ENCODE data around the gene IFRD2. TPM values are rescaled to one million over a fixed set of nuclear protein-coding genes. Genes with fewer than 3 reads are reported as not detected.

Gene IFRD2
- total and polyA plus RNA-seq, 9 of the 15 experiments (the other 6 are each of a cell fraction or from before 2014, with no cell fraction given): 30.5 to 115 (median 52.8) TPM

DNA sequence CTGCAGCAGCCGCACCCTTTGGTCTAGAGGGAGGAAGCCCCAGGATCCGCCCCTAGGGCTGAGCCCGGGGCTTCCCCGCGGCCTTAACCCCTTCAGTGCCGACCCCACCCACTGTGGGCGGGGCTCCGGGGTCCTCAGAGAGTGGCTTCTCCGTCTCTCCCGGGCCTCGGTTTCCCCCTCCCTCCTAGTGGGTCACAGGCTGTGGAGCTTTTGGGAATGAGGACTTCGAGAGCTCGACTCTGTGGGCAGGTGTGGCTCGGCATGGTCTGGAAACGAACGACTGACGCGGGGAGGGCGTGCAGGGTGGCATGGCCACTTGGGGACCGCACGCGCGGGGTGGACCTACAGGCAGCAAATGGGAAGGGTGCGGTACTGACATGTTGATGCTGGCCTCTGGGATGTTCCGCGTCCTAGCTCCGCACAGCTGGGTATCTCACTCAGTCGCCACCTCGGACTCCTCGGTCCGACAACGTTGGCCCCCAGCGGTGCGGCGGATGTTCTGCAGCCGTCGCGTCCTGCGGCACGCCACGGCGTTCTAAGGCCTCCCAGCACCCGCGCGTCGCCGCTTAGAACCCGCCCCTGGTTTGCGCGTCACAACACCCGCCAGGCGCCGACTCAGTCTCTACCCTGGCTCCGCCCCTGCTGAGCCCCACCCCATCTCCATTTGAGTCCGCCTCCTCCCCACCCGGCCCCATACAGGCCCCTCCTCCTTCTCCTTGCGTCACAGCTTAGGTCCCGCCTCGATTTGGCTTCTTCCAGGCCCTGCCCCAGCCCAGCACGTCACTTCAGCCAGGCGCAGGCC, 6.8 kb upstream of the IFRD2 start, which contains the start of the genes HYAL3 and NAA80 (continued):
- TF ChIP-seq, protein P1, sequence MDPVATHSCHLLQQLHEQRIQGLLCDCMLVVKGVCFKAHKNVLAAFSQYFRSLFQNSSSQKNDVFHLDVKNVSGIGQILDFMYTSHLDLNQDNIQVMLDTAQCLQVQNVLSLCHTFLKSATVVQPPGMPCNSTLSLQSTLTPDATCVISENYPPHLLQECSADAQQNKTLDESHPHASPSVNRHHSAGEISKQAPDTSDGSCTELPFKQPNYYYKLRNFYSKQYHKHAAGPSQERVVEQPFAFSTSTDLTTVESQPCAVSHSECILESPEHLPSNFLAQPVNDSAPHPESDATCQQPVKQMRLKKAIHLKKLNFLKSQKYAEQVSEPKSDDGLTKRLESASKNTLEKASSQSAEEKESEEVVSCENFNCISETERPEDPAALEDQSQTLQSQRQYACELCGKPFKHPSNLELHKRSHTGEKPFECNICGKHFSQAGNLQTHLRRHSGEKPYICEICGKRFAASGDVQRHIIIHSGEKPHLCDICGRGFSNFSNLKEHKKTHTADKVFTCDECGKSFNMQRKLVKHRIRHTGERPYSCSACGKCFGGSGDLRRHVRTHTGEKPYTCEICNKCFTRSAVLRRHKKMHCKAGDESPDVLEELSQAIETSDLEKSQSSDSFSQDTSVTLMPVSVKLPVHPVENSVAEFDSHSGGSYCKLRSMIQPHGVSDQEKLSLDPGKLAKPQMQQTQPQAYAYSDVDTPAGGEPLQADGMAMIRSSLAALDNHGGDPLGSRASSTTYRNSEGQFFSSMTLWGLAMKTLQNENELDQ (CRISPR knock-in tag; IDR thresholded peaks at IDR 0.05; ENCODE audit: borderline replicate concordance): 0 out of 2 replicates have a peak, but pooled peaks have one; percentile 26
- TF ChIP-seq TAF15 (IDR thresholded peaks at IDR 0.05; ENCODE audit: low read depth, low read length) (no peak), JUN (IDR thresholded peaks at IDR 0.05; ENCODE audit: borderline replicate concordance, low read depth, low read length) (no peak), JUN (CRISPR knock-in tag; IDR thresholded peaks at IDR 0.05; ENCODE audit: borderline replicate concordance) (no peak; the same call in 1 of the 2 replicates), SAFB2 (IDR thresholded peaks at IDR 0.05; ENCODE audit: borderline replicate concordance, low read depth, low read length, severe bottlenecking) (no peak), CBFA2T3 (IDR thresholded peaks at IDR 0.05) (0 out of 2 replicates have a peak, but pooled peaks have one; percentile 3), JUND (IDR thresholded peaks at IDR 0.05; ENCODE audit: borderline replicate concordance, low read depth, low read length) (no peak; the same call in 1 of the 2 replicates), JUND (tag; IDR thresholded peaks at IDR 0.05; ENCODE audit: borderline replicate concordance, low read depth, low read length) (no peak), IFI16 (CRISPR knock-in tag; IDR thresholded peaks at IDR 0.05) (no peak), CXXC5 (CRISPR knock-in tag; IDR thresholded peaks at IDR 0.05) (peak; percentile 88; the same call in 1 of the 2 replicates), ATF1 (CRISPR knock-in tag; IDR thresholded peaks at IDR 0.05) (peak; percentile 36; the same call in 1 of the 2 replicates), ATF1 (tag; IDR thresholded peaks at IDR 0.05) (peak; percentile 88)
- TF ChIP-seq, protein P2, sequence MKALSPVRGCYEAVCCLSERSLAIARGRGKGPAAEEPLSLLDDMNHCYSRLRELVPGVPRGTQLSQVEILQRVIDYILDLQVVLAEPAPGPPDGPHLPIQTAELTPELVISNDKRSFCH (CRISPR knock-in tag; IDR thresholded peaks at IDR 0.05): no peak
- TF ChIP-seq, protein P2 (tag; IDR thresholded peaks at IDR 0.05): no peak; the same call in 1 of the 2 replicates
- TF ChIP-seq, protein P3, sequence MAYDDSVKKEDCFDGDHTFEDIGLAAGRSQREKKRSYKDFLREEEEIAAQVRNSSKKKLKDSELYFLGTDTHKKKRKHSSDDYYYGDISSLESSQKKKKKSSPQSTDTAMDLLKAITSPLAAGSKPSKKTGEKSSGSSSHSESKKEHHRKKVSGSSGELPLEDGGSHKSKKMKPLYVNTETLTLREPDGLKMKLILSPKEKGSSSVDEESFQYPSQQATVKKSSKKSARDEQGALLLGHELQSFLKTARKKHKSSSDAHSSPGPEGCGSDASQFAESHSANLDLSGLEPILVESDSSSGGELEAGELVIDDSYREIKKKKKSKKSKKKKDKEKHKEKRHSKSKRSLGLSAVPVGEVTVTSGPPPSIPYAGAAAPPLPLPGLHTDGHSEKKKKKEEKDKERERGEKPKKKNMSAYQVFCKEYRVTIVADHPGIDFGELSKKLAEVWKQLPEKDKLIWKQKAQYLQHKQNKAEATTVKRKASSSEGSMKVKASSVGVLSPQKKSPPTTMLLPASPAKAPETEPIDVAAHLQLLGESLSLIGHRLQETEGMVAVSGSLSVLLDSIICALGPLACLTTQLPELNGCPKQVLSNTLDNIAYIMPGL (CRISPR knock-in tag; IDR thresholded peaks at IDR 0.05): no peak
- TF ChIP-seq, protein P4, sequence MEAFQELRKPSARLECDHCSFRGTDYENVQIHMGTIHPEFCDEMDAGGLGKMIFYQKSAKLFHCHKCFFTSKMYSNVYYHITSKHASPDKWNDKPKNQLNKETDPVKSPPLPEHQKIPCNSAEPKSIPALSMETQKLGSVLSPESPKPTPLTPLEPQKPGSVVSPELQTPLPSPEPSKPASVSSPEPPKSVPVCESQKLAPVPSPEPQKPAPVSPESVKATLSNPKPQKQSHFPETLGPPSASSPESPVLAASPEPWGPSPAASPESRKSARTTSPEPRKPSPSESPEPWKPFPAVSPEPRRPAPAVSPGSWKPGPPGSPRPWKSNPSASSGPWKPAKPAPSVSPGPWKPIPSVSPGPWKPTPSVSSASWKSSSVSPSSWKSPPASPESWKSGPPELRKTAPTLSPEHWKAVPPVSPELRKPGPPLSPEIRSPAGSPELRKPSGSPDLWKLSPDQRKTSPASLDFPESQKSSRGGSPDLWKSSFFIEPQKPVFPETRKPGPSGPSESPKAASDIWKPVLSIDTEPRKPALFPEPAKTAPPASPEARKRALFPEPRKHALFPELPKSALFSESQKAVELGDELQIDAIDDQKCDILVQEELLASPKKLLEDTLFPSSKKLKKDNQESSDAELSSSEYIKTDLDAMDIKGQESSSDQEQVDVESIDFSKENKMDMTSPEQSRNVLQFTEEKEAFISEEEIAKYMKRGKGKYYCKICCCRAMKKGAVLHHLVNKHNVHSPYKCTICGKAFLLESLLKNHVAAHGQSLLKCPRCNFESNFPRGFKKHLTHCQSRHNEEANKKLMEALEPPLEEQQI (IDR thresholded peaks at IDR 0.05): no peak
- TF ChIP-seq, protein P5, sequence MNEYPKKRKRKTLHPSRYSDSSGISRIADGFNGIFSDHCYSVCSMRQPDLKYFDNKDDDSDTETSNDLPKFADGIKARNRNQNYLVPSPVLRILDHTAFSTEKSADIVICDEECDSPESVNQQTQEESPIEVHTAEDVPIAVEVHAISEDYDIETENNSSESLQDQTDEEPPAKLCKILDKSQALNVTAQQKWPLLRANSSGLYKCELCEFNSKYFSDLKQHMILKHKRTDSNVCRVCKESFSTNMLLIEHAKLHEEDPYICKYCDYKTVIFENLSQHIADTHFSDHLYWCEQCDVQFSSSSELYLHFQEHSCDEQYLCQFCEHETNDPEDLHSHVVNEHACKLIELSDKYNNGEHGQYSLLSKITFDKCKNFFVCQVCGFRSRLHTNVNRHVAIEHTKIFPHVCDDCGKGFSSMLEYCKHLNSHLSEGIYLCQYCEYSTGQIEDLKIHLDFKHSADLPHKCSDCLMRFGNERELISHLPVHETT (CRISPR knock-in tag; conservative IDR thresholded peaks at IDR 0.05 in 1 of 2, IDR thresholded peaks at IDR 0.05 in 1 of 2): no peak; a peak in 1 of 4 replicates
